ENCODE data around the gene PHRF1.

Gene PHRF1

DNA sequence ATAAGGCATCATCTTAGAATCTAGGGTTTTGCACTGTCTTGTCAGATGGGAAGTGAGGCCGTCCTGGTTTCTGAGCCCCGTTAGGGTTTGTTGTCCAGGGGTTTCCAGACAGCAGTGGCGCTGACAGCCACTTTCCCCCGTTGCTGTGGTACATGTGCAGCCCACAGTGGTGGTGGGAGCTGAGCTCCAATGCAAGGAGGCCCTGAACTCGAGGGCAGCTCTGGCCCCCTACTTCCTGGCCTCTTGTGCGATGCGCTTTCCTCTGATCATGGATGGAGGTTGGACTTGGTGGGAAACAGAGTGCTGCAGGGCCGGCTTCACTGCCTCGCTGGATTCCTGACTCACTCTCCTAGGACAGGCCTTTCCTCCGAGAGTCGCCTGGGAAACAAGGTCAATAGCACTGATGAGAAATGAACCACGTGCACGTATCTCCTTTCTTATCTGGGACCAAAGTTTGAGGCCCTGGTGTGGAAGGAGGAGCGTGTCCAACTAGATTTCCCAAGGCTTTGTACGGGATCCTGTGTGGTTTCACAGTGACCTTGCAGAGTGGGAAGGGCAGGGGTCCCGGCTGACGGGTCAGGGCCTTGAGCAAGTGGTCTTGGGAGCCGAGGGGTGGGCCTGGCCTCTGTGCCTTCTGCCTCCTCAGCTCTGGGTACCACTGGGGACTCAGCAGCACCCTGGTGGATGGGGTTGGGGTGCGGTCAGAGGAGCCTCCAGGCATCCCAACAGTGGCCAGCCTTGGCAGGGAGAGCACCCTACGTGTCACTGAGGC lies 3.7 kb downstream of the PHRF1 start:
- CTCF ChIA-PET, result no interaction called here
- peaks cover 35% of the 10 kb centered on the region for H3K4me1 Mint-ChIP-seq
- H3K27ac Mint-ChIP-seq, result no peak overlapping the region
- no peak overlapping the region for H3K4me3 Mint-ChIP-seq
- H3K9me3 Mint-ChIP-seq, result no peaks in the 10 kb centered on the region
- H3K27me3 Mint-ChIP-seq, result peaks cover 2% of the 10 kb centered on the region
- no peak for DNase-seq
- peaks cover 26% of the 10 kb centered on the region for H3K36me3 Mint-ChIP-seq

DNA sequence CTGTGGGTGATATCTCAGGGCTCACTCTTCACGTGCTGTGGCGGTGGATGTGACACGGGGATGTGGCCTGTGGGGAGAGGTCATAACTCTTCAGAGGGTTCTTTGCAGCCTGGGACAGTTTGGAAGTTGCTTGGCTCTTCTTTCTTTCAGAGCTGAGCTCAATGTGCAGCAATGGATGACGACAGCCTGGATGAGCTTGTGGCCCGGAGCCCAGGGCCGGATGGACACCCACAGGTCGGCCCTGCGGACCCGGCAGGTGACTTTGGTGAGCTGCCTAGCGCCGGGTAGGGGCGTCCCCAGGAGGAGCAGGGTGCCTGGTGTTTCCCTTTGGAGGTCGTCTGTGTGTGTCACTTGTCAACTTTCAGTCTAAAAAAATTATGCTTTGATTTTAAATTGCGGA lies 5.1 kb downstream of the PHRF1 start:
- Mint-ChIP-seq H3K4me1 (peaks cover 38% of the 10 kb centered on the region), H3K9me3 (no peaks in the 10 kb centered on the region), H3K4me3 (no peak overlapping the region), H3K27ac (no peak overlapping the region), H3K36me3 (peaks cover 30% of the 10 kb centered on the region), H3K27me3 (no peaks in the 10 kb centered on the region)
- no peak for DNase-seq
- CTCF ChIA-PET, result no interaction called here

DNA sequence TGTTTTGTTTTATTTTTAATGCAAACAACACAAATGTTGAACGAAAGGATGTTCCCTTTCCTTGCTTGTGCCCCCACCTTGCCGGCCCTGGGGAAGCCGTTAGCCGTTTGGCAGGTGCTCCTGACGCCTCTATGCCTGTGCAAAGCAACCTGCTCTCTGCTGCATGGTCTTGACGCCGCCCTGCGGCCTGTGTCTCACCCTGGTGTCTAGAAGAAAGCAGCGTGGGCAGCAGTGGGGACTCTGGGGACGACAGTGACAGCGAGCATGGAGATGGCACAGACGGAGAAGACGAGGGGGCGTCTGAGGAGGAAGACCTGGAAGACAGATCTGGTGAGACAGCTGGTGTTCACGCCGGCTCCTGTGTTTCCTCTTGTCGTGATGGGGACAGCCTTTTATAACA lies 5.5 kb downstream of the PHRF1 start:
- H3K27me3 Mint-ChIP-seq, result no peaks in the 10 kb centered on the region
- CTCF ChIA-PET, result no interaction called here
- peaks cover 32% of the 10 kb centered on the region for H3K36me3 Mint-ChIP-seq
- no peak overlapping the region for H3K4me3 Mint-ChIP-seq
- H3K27ac Mint-ChIP-seq, result no peak overlapping the region
- peaks cover 41% of the 10 kb centered on the region for H3K4me1 Mint-ChIP-seq
- no peaks in the 10 kb centered on the region for H3K9me3 Mint-ChIP-seq
- no peak for DNase-seq

DNA sequence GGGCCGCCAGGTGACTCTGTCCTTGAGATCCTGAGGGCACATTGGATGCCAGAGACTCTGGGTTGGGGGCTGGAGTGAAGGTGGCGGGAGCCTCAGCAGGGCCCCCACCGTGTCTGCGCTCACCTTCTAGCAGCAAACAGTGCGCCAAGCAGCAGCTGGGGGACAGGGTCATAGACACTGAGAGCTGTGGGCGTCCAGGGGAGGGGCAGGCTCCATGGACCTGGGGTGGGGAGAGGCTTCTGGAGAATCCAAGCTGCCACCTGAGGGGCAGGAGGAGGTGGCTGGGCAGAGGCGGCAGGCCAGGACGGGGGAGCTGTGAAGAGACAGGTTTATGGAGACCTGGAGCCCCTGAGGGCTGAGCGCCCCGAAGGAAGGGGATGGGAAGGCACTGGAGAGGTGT lies 8.0 kb downstream of the PHRF1 start:
- Mint-ChIP-seq H3K27ac (no peak overlapping the region), H3K9me3 (no peaks in the 10 kb centered on the region), H3K4me3 (no peak overlapping the region), H3K4me1 (peaks cover 43% of the 10 kb centered on the region), H3K36me3 (peaks cover 46% of the 10 kb centered on the region), H3K27me3 (no peaks in the 10 kb centered on the region)
- DNase-seq, result no peak
- CTCF ChIA-PET, result no interaction called here

DNA sequence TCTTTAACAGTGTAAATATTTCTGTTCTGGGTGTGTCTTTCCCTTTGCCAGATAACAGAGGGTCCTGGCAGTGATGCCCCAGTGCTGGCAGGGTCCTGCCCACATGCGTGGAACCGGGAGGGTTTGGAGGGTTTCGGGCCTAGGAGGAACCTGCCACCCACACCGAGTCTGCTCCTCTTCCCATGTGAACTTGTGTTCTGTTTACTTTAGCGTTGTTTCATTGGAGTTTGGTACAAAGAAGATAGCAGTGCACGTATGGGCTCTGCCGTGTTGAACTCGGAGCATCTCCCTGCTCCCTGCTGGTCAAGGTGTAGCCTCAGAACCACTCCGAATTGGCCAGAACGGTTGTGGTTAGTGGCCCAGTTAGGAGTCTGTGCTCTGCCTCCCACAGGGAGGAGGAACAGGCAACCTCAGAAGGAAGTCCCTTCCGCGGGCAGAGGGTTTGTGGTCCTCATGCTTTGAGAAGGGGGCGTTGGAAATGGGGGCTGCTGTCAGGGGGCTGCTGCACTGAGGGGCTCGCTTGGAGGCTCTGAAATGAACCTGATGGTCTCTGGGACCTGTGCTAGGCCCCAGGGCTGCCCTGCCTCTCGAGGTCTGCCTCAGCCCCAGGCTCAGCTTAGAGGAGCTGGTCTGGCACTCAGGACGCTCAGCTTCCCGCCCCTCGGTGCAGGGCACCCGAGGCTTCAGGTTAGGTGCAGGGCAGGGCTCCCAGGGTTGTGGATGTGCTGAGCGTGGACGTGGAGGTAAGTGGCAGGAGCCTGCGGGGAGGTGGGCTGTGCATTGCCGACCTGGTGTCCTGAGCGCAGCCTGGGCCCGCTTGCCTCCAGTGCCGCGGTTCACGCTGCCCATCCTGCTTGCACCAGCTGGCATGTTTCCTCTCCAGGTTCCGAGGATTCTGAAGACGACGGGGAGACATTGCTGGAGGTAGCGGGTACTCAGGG lies 10.4 kb downstream of the PHRF1 start:
- H3K27ac Mint-ChIP-seq, result peak overlapping the region; percentile 99
- peaks cover 35% of the 10 kb centered on the region for H3K4me1 Mint-ChIP-seq
- no peaks in the 10 kb centered on the region for H3K9me3 Mint-ChIP-seq
- CTCF ChIA-PET, result interaction anchor here (0.6 to 1.9 kb wide), 4 partner anchors 13 to 140 kb away, joined by 3 to 5 read pairs (median 4); no protein-coding TSS in a partner anchor
- H3K27me3 Mint-ChIP-seq, result no peaks in the 10 kb centered on the region
- no peak overlapping the region for H3K4me3 Mint-ChIP-seq
- H3K36me3 Mint-ChIP-seq, result peaks cover 59% of the 10 kb centered on the region
- no peak for DNase-seq

DNA sequence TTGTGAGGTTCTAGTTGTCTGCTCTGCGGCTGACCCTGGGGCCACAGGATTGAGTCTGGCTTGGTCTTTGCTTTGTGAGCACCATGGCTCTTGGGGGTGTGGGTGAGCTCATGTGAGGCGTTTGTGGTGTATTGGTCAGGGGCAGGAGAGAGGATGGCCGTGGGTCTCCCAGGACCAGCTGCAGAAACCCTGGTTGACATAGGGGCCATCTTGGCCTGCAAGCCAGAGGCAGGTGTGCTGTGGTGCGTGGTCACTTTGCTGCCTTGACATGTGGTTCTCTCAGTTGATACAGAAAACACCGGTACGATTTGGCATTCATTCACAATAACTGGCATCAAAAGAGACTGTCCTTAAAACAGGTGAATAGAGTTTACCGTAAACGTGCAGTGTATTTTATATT lies 11.3 kb downstream of the PHRF1 start:
- Mint-ChIP-seq H3K27me3 (no peaks in the 10 kb centered on the region), H3K36me3 (peaks cover 59% of the 10 kb centered on the region), H3K27ac (peak overlapping the region; percentile 99), H3K9me3 (no peaks in the 10 kb centered on the region), H3K4me3 (peak overlapping the region; percentile 60), H3K4me1 (peaks cover 35% of the 10 kb centered on the region)
- CTCF ChIA-PET, result interaction anchor here (0.8 to 1.9 kb wide), 3 partner anchors 9 to 139 kb away, joined by 3 to 5 read pairs (median 4); no protein-coding TSS in a partner anchor
- no peak for DNase-seq

DNA sequence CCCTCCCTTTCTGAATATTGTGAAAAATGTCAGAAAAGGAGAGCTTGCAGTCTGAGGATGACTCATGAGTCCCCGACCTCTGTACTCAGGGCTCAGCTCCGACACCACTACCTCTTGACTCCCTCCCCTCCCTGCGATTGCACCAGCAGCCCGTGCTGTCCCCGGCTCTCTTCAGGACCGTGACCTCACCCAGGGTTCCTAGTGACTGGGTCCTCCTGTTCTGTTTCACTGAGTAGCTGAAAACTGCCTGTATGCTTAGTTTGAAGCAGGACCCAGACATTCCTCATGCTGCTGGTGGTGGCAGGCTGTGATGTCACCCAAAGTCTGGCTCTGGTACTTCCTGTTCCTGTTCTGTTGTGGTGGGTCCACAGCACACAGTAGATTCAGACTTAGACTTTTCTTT lies 11.7 kb downstream of the PHRF1 start:
- Mint-ChIP-seq H3K27me3 (no peaks in the 10 kb centered on the region), H3K4me1 (peaks cover 35% of the 10 kb centered on the region), H3K4me3 (peak overlapping the region; percentile 60), H3K27ac (peak overlapping the region; percentile 99), H3K9me3 (no peaks in the 10 kb centered on the region), H3K36me3 (peaks cover 62% of the 10 kb centered on the region)
- CTCF ChIA-PET, result interaction anchor here (0.8 to 1.9 kb wide), 2 partner anchors 10 to 33 kb away, joined by 3 to 5 read pairs; no protein-coding TSS in a partner anchor
- DNase-seq, result peak; percentile 80

DNA sequence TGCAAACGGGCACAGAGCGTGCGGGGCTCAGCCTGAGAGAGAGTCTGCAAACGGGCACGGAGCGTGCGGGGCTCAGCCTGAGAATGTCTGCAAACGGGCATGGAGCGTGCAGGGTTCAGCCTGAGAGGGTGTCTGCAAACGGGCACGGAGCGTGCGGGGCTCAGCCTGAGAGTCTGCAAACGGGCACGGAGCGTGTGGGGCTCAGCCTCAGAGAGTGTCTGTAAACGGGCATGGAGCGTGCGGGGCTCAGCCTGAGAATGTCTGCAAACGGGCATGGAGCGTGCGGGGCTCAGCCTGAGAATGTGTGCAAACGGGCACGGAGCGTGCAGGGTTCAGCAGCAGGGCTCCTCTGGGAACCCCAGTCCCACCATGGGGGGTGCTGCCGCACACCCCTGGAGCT lies 13.5 kb downstream of the PHRF1 start:
- no peak overlapping the region for H3K4me3 Mint-ChIP-seq
- H3K4me1 Mint-ChIP-seq, result peaks cover 35% of the 10 kb centered on the region
- CTCF ChIA-PET, result no interaction called here
- no peak for DNase-seq
- peaks cover 64% of the 10 kb centered on the region for H3K36me3 Mint-ChIP-seq
- H3K27me3 Mint-ChIP-seq, result no peaks in the 10 kb centered on the region
- H3K9me3 Mint-ChIP-seq, result no peaks in the 10 kb centered on the region
- no peak overlapping the region for H3K27ac Mint-ChIP-seq

DNA sequence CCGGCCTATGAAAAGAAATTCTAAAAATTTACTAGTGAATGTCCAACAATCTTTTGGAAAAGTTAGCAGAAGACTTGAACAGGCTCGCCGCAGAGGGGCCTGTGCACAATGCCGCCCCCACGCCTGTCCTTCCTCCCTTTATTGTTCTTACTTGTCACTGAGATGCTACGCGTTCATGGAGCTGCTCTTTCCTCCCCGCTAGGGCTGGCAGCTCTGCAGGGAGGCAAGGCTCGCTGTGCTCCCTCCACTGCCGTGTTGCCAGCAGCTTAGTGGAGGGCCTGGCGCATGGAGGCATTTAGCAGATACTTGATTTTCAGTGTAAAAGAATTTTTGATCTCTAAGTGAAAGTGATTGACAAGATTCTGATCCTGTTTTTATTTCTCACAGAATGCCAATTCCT lies 14.7 kb downstream of the PHRF1 start:
- Mint-ChIP-seq H3K4me1 (peaks cover 37% of the 10 kb centered on the region), H3K9me3 (no peaks in the 10 kb centered on the region), H3K27ac (peak overlapping the region; percentile 52), H3K36me3 (peaks cover 71% of the 10 kb centered on the region), H3K27me3 (no peaks in the 10 kb centered on the region), H3K4me3 (no peak overlapping the region)
- DNase-seq, result no peak
- CTCF ChIA-PET, result no interaction called here

DNA sequence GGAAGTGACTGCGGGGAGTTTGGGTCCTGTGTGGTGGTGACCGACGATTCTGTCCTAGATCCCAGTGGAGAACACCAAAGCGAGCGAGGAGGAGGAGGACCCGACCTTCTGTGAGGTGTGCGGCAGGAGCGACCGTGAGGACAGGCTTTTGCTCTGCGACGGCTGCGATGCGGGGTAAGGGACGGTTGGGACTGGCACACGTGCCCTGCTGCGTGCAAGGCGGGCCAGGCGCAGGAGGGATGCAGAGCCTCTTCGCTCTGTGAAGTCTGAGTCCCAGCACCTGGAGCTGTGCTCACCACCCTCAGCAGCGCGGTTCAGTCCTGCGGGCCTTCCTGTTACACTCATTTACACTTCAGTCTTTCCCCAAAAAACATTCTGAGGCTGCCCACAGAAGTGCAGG lies 16.2 kb downstream of the PHRF1 start:
- no peaks in the 10 kb centered on the region for H3K27me3 Mint-ChIP-seq
- peaks cover 74% of the 10 kb centered on the region for H3K36me3 Mint-ChIP-seq
- no peak for DNase-seq
- CTCF ChIA-PET, result no interaction called here
- H3K27ac Mint-ChIP-seq, result no peak overlapping the region
- no peaks in the 10 kb centered on the region for H3K9me3 Mint-ChIP-seq
- H3K4me3 Mint-ChIP-seq, result no peak overlapping the region
- peaks cover 29% of the 10 kb centered on the region for H3K4me1 Mint-ChIP-seq

DNA sequence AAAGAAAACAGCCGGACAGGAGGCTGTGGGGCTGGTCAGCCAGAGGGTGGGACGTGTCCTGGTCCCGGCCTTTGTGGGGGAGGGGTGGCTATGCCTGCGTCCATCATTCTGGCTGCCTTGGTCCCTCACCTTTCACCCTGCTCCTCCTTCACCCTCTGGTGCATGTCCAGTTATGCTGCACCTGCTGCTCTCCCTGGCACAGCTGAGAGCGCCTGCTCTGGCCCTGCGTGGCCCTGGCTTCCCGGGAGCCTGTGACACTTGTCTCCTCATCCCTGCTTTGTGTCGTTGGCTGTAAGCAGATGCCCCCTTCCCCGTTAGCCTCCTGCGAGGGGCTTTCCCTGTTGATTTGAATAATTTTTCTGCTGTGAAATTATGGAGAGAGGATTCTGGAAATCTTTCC lies 16.6 kb downstream of the PHRF1 start:
- Mint-ChIP-seq H3K27ac (peak overlapping the region; percentile 42), H3K27me3 (no peaks in the 10 kb centered on the region), H3K36me3 (peaks cover 70% of the 10 kb centered on the region), H3K4me1 (peaks cover 25% of the 10 kb centered on the region), H3K9me3 (no peaks in the 10 kb centered on the region), H3K4me3 (no peak overlapping the region)
- no peak for DNase-seq
- CTCF ChIA-PET, result no interaction called here

DNA sequence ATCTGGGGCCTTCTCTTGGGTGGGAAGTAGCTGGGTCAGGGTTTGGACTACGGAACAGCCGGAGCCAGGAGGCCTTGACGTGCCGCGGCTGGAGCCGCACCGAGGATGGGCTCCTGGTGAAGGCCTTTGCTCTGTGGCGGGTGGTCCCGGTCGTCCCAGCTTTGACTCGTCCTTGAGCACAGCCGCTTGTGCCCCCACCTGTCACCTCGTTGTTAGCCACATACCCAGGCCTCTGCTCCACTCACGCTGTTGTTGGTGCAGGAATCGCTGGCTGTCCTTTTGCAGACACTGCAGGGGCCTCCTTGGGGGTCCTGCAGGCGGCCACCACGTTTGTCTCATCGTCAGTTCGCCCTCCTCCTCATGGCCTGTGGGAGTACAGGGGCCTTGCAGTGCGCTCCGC lies 17.1 kb downstream of the PHRF1 start:
- H3K9me3 Mint-ChIP-seq, result no peaks in the 10 kb centered on the region
- H3K4me1 Mint-ChIP-seq, result peaks cover 21% of the 10 kb centered on the region
- CTCF ChIA-PET, result no interaction called here
- no peak overlapping the region for H3K4me3 Mint-ChIP-seq
- DNase-seq, result no peak
- H3K36me3 Mint-ChIP-seq, result peaks cover 66% of the 10 kb centered on the region
- H3K27ac Mint-ChIP-seq, result no peak overlapping the region
- no peaks in the 10 kb centered on the region for H3K27me3 Mint-ChIP-seq

DNA sequence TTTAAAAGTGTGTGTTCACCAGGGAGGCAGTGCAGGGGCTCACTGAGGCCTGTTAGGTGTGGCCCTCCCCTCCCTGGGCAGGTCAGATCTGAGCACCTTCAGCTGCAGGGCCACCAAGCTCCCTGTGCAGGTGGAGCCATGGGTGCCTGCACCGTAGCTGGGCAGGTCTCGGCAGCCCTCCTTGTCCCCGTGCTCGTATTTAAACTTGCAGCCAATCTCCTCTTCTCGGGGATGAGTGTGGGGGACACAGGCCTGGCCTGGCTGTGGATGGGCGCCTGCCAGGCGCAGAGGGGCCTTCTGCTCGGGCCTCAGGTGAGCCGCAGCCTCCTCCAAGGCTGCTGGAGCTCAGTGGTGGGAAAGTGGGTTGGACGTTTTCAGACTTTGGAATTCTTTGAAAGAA lies 19.1 kb downstream of the PHRF1 start:
- Mint-ChIP-seq H3K27ac (no peak overlapping the region), H3K4me3 (no peak overlapping the region), H3K36me3 (peaks cover 54% of the 10 kb centered on the region), H3K27me3 (no peaks in the 10 kb centered on the region), H3K9me3 (no peaks in the 10 kb centered on the region), H3K4me1 (peaks cover 11% of the 10 kb centered on the region)
- CTCF ChIA-PET, result interaction anchor here (1.6 kb wide), 1 partner anchor 41 kb away, joined by 5 read pairs; no protein-coding TSS in a partner anchor
- no peak for DNase-seq

DNA sequence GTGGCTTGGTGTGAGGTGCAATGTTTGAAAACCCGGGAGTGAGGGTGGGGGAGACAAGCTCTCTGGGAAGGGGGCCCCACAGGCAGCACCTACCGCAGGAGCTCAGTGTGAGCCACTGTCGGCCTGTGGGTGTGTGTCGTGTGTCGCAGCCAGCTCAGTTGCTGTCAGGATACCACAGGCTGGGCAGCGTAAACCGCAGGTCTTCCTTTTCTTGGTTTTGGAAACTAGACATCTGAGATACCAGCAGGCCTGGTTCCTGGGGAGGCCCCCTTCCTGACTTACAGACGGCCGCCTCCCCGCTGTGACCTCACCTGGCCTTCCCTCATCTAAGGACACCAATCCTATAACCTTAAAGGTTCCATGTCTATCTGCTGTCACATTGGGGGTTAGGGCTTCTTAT lies 20.1 kb downstream of the PHRF1 start:
- Mint-ChIP-seq H3K36me3 (peaks cover 48% of the 10 kb centered on the region), H3K9me3 (no peaks in the 10 kb centered on the region), H3K27me3 (no peaks in the 10 kb centered on the region), H3K4me3 (no peak overlapping the region), H3K4me1 (peaks cover 10% of the 10 kb centered on the region), H3K27ac (peak overlapping the region; percentile 64)
- no peak for DNase-seq
- CTCF ChIA-PET, result interaction anchor here (1.6 kb wide), 1 partner anchor 42 kb away, joined by 5 read pairs; no protein-coding TSS in a partner anchor

All from activated naive CD4-positive, alpha-beta T cell treated with anti-CD3 and anti-CD28 coated beads, Interleukin-2, amount 10 ng/mL, durations not matched to agents 7 days and 5 days (primary cell).